PC-3 (cell line): ENCODE data around the gene CST8. TPM values are rescaled to one million over a fixed set of nuclear protein-coding genes. Genes with fewer than 3 reads are reported as not detected.

Experiments used
- ATAC-seq: fragments of 200-7000 bp; cut with Tn5 transposase; 2 replicates; pipeline ENCODE4 v1.9.1; 2020; ENCODE audit warnings: mild to moderate bottlenecking, moderate library complexity
- BruUV-seq: library from RNA; stranded (reverse); fragments of 400-500 nt; replicated peaks from 2 replicates; lab custom pipeline; 2021; lab: Mats Ljungman, UMichigan
- CTCF ChIA-PET: fragments of 300-600 bp; sonication (Branson Sonifier 250); formaldehyde crosslinking; loops from one replicate; lab custom pipeline; 2022; ENCODE audit warnings: antibody characterized with exemption; lab: Charles Lee
- POLR2A ChIA-PET: fragments of 300-600 bp; sonication (Branson Sonifier 250); formaldehyde crosslinking; loops from one replicate; lab custom pipeline; 2022; ENCODE audit warnings: antibody characterized with exemption; ENCODE audit not compliant: unreplicated experiment; lab: Charles Lee
- DNase-seq: peaks from one replicate; pipeline ENCODE4 v3.0.0-alpha.2; 2015
- H2AFZ ChIP-seq: fragments of 300-600 bp; sonication (generic); 2 replicates; pipeline ENCODE4 v1.6.0; 2016; ENCODE audit warnings: antibody characterized with exemption, low read length
- H3F3A ChIP-seq: fragments of 300-600 bp; sonication (generic); one replicate; pipeline ENCODE4 v1.6.0; 2017; ENCODE audit warnings: antibody characterized with exemption, low read length, control low read depth, mild to moderate bottlenecking; ENCODE audit not compliant: unreplicated experiment
- H3K27ac ChIP-seq: fragments of 300-600 bp; sonication (generic); 2 replicates; pipeline ENCODE4 v1.5.1; 2016; ENCODE audit warnings: mild to moderate bottlenecking, low read length
- H3K27me3 ChIP-seq: fragments of 300-600 bp; sonication (generic); 2 replicates; pipeline ENCODE4 v1.6.1; 2016; ENCODE audit warnings: low read length, mixed read lengths
- H3K36me3 ChIP-seq: fragments of 300-600 bp; sonication (generic); 2 replicates; pipeline ENCODE4 v1.6.1; 2016; ENCODE audit warnings: low read depth, mixed run types, low read length, mixed read lengths
- H3K4me1 ChIP-seq: fragments of 300-600 bp; sonication (generic); 2 replicates; pipeline ENCODE4 v1.5.1; 2016; ENCODE audit warnings: low read length; ENCODE audit not compliant: insufficient read depth
- H3K4me2 ChIP-seq: fragments of 300-600 bp; sonication (generic); 2 replicates; pipeline ENCODE4 v1.6.0; 2016; ENCODE audit warnings: low read length
- H3K4me3 ChIP-seq: fragments of 300-600 bp; sonication (generic); 2 replicates; pipeline ENCODE4 v1.5.1; 2016; ENCODE audit warnings: mild to moderate bottlenecking, low read length, mixed read lengths
- H3K79me2 ChIP-seq: fragments of 300-600 bp; sonication (generic); 2 replicates; pipeline ENCODE4 v1.6.1; 2017; ENCODE audit warnings: low read length, mixed read lengths
- H3K9ac ChIP-seq: fragments of 300-600 bp; sonication (generic); 2 replicates; pipeline ENCODE4 v1.6.0; 2016; ENCODE audit warnings: mild to moderate bottlenecking, low read length
- H3K9me2 ChIP-seq: fragments of 300-600 bp; sonication (generic); replicated peaks from 2 replicates; pipeline ENCODE4 v1.6.1; 2016; ENCODE audit warnings: mixed run types, low read length, mixed read lengths
- H3K9me3 ChIP-seq: fragments of 300-600 bp; sonication (generic); 2 replicates; pipeline ENCODE4 v1.6.1; 2016; ENCODE audit warnings: low read length, mixed read lengths
- H4K20me1 ChIP-seq: fragments of 300-600 bp; sonication (generic); 2 replicates; pipeline ENCODE4 v1.6.1; 2016; ENCODE audit warnings: low read length, mixed read lengths
- EZH2 ChIP-seq: fragments of 300-600 bp; sonication (generic); IDR thresholded peaks from one replicate; pipeline ENCODE4 v1.6.1; 2017; ENCODE audit warnings: antibody characterized with exemption, mild to moderate bottlenecking, low read length; ENCODE audit not compliant: unreplicated experiment
- EZH2phosphoT487 ChIP-seq: fragments of 300-600 bp; sonication (generic); IDR thresholded peaks from 2 replicates; pipeline ENCODE4 v1.6.1; 2018; ENCODE audit warnings: mild to moderate bottlenecking, antibody characterized with exemption, low read length, borderline replicate concordance
- intact Hi-C: fragments of 100-400 bp; cut with micrococcal nuclease; formaldehyde crosslinking; loops from 2 replicates; pipeline ENCODE4 v1.9.0; 2023
- total RNA-seq: library from RNA; depleted of rRNA; stranded (reverse); fragments of >200 nt; gene quantifications from 2 replicates; pipeline ENCODE4 v1.2.3, GENCODE V29; 2014
- TF ChIP-seq, protein P1 (sequence below): fragments of 300-600 bp; sonication (generic); conservative IDR thresholded peaks from 2 replicates; pipeline ENCODE4 v1.5.1; 2017; ENCODE audit warnings: antibody characterized with exemption, low read depth, mild to moderate bottlenecking, low read length

Gene CST8
- total RNA-seq, 1 experiment from 2014 or later = not detected

- Histone ChIP-seq H3K79me2 (no peaks in the 10 kb centered on the region), H3K9me2 (no peaks in the 10 kb centered on the region), H3K4me1 (peaks cover 10% of the 10 kb centered on the region), H3K27me3 (peaks cover 14% of the 10 kb centered on the region; the same call in 1 of the 2 replicates), H3K36me3 (no peaks in the 10 kb centered on the region), H3K9ac (no peak overlapping the region), H3K27ac (no peak overlapping the region), H3K4me3 (no peak overlapping the region), H2AFZ (no peak overlapping the region), H3K4me2 (no peak overlapping the region), H3K9me3 (no peaks in the 10 kb centered on the region), H3F3A (no peaks in the 10 kb centered on the region), H4K20me1 (no peaks in the 10 kb centered on the region)
- ATAC-seq (peak; percentile 12; the same call in 1 of the 2 replicates), DNase-seq (peak; percentile 60)
- POLR2A ChIA-PET = no interaction called here
- CTCF ChIA-PET = no interaction called here
- TF ChIP-seq EZH2phosphoT487 = no peak
- TF ChIP-seq, protein P1, sequence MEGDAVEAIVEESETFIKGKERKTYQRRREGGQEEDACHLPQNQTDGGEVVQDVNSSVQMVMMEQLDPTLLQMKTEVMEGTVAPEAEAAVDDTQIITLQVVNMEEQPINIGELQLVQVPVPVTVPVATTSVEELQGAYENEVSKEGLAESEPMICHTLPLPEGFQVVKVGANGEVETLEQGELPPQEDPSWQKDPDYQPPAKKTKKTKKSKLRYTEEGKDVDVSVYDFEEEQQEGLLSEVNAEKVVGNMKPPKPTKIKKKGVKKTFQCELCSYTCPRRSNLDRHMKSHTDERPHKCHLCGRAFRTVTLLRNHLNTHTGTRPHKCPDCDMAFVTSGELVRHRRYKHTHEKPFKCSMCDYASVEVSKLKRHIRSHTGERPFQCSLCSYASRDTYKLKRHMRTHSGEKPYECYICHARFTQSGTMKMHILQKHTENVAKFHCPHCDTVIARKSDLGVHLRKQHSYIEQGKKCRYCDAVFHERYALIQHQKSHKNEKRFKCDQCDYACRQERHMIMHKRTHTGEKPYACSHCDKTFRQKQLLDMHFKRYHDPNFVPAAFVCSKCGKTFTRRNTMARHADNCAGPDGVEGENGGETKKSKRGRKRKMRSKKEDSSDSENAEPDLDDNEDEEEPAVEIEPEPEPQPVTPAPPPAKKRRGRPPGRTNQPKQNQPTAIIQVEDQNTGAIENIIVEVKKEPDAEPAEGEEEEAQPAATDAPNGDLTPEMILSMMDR = peak; percentile 69
- BruUV-seq = no TSS peak
- intact Hi-C loops = no loop called here
These were observed 44.4 kb upstream of the CST8 start for GRCh38 chr20:23446505-23446904.

GRCh38 chr20:23448167-23448566 lies 42.8 kb upstream of the CST8 start:
- DNase-seq (no peak), ATAC-seq (no peak)
- Histone ChIP-seq H3K36me3 (no peaks in the 10 kb centered on the region), H3K27me3 (peaks cover 30% of the 10 kb centered on the region), H3K4me2 (no peak overlapping the region), H3K9me3 (no peaks in the 10 kb centered on the region), H3K4me1 (peaks cover 10% of the 10 kb centered on the region), H2AFZ (no peak overlapping the region), H3K9me2 (no peaks in the 10 kb centered on the region), H3K27ac (no peak overlapping the region), H3F3A (no peaks in the 10 kb centered on the region), H3K79me2 (no peaks in the 10 kb centered on the region), H4K20me1 (no peaks in the 10 kb centered on the region), H3K4me3 (no peak overlapping the region), H3K9ac (no peak overlapping the region)
- intact Hi-C loops = no loop called here
- ChIA-PET POLR2A (no interaction called here), CTCF (no interaction called here)
- no TSS peak for BruUV-seq
- TF ChIP-seq EZH2 (no peak), EZH2phosphoT487 (no peak)
- TF ChIP-seq, protein P1 = no peak

DNA sequence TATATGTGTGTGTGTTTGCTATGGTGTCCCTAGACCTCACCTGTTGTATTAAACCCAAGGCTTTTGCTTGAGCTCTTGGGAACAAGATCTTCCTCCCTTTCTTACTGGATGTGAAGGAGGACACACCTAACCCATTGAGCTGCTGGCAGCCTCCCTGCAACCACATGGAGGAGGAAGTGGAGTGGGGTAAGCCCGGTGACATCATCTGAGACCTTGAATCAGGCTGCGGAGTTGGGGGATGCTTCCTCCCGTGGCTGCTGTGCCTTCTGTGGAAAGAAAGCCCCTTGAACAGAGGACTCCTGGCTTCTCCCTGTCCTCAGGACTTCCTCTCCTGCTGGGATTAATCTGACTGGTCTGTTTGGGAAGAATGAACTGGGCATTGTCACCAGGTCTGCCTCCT lies 41.5 kb upstream of the CST8 start:
- no TSS peak for BruUV-seq
- CTCF ChIA-PET = interaction anchor here (0.6 kb wide), 1 partner anchor 1313 kb away, joined by 4 read pairs; no protein-coding TSS in a partner anchor
- Histone ChIP-seq H3K4me3 (no peak overlapping the region), H3F3A (no peaks in the 10 kb centered on the region), H4K20me1 (no peaks in the 10 kb centered on the region), H3K9ac (no peak overlapping the region), H3K79me2 (no peaks in the 10 kb centered on the region), H3K9me2 (no peaks in the 10 kb centered on the region), H2AFZ (no peak overlapping the region), H3K27ac (no peak overlapping the region), H3K27me3 (peaks cover 32% of the 10 kb centered on the region), H3K4me2 (no peak overlapping the region), H3K9me3 (no peaks in the 10 kb centered on the region), H3K4me1 (peaks cover 10% of the 10 kb centered on the region), H3K36me3 (no peaks in the 10 kb centered on the region)
- intact Hi-C loops = no loop called here
- ATAC-seq (no peak), DNase-seq (no peak)
- POLR2A ChIA-PET = no interaction called here
- no peak for TF ChIP-seq EZH2
- TF ChIP-seq EZH2phosphoT487 = no peak
- TF ChIP-seq, protein P1 = no peak
